ENCODE measurements around the gene CNTN4. TPM values are rescaled to one million over a fixed set of nuclear protein-coding genes. Genes with fewer than 3 reads are reported as not detected.

CNTN4 gene
- total and polyA plus RNA-seq, 2 of the 8 experiments (the other 6 are each of a cell fraction or from before 2014, with no cell fraction given) = 0.41 to 2.2 TPM

- H2BK12ac ChIP-seq (ENCODE audit: low read depth, low read length) = no peak overlapping the region
- H4K91ac ChIP-seq (replicated peaks; ENCODE audit: insufficient read length, low read length) = no peak overlapping the region
- no peaks in the 10 kb centered on the region for H3K36me3 ChIP-seq (ENCODE audit: control insufficient read depth in 2 of 4, insufficient read depth in 4 of 4, low read length in 3 of 4)
- no peak overlapping the region for H4K8ac ChIP-seq (ENCODE audit: extremely low read depth, insufficient read depth, low read length)
- WGBS, 2 experiments (ENCODE audit: extremely low coverage in 1 of 2, insufficient coverage in 1 of 2, insufficient read length in 1 of 2, insufficient replicate concordance in 2 of 2, low coverage in 1 of 2, low lambda C conversion rate in 2 of 2, missing lambda C conversion rate in 1 of 2) = 93% methylated on average over 3 of the region's 3 CpGs; no CpG with 5 or more reads in 1 of the 2 experiments
- H2BK5ac ChIP-seq (ENCODE audit: low read depth, low read length) = no peak overlapping the region
- H3K79me2 ChIP-seq (ENCODE audit: control insufficient read depth in 1 of 2, insufficient read depth in 2 of 2, low read length in 2 of 2) = no peaks in the 10 kb centered on the region
- H3K9ac ChIP-seq (replicated peaks in 1 of 4; ENCODE audit: extremely low read depth in 1 of 4, low read depth in 3 of 4, low read length in 3 of 4) = no peak overlapping the region
- FAIRE-seq (no peak), DNase-seq (ENCODE audit: low read depth in 1 of 2, low spot score in 2 of 2) (no peak)
- ChIA-PET CTCF (ENCODE audit: partially characterized antibody) (interaction anchor here (0.9 kb wide), 1 partner anchor 23 kb away, joined by 3 read pairs; no protein-coding TSS in a partner anchor), POLR2A (ENCODE audit: partially characterized antibody) (no interaction called here)
- H2AK5ac ChIP-seq (ENCODE audit: low read depth, low read length) = no peak overlapping the region
- peaks cover 0 to 5% (median 1%) of the 10 kb centered on the region in 4 experiments; a peak in 3 of 7 replicates for H3K4me1 ChIP-seq (replicated peaks in 1 of 4; ENCODE audit: control insufficient read depth in 3 of 4, insufficient read depth in 4 of 4, low read length in 3 of 4)
- no peak overlapping the region for H3K27ac ChIP-seq (ENCODE audit: low read depth, low read length)
- no peak overlapping the region for H4K5ac ChIP-seq (ENCODE audit: insufficient read length, low read depth, low read length)
- H2BK15ac ChIP-seq (ENCODE audit: low read length) = no peak overlapping the region
- no peak overlapping the region for H2BK120ac ChIP-seq (replicated peaks; ENCODE audit: low read depth, low read length)
- H4K20me1 ChIP-seq (replicated peaks in 1 of 2; ENCODE audit: control insufficient read depth in 1 of 2, insufficient read depth in 2 of 2, low read length in 2 of 2) = no peaks in the 10 kb centered on the region
- no peak overlapping the region for H2BK20ac ChIP-seq (ENCODE audit: low read length)
- no peak overlapping the region for H2AFZ ChIP-seq (ENCODE audit: low read length)
- no peak overlapping the region for H3K56ac ChIP-seq (replicated peaks; ENCODE audit: insufficient read length, low read depth, low read length)
- H3K23me2 ChIP-seq (ENCODE audit: low read depth, low read length) = no peaks in the 10 kb centered on the region
- H3K4ac ChIP-seq (replicated peaks; ENCODE audit: insufficient read length, low read depth, low read length) = no peak overlapping the region
- H3K4me3 ChIP-seq (ENCODE audit: extremely low read depth in 1 of 4, insufficient read depth in 2 of 4, low read depth in 3 of 4, low read length in 4 of 4) = no peak overlapping the region
- no peaks in the 10 kb centered on the region for H3K9me3 ChIP-seq (ENCODE audit: insufficient read depth in 2 of 2, low read depth in 1 of 2, low read length in 1 of 2)
- H3K14ac ChIP-seq (ENCODE audit: insufficient read length) = no peak overlapping the region
- no peak overlapping the region for H3K23ac ChIP-seq (ENCODE audit: insufficient read length)
- H3K18ac ChIP-seq (ENCODE audit: extremely low read depth, low read length) = no peak overlapping the region
- H3K79me1 ChIP-seq (ENCODE audit: low read depth, low read length) = no peaks in the 10 kb centered on the region
- no peak overlapping the region for H3K4me2 ChIP-seq (ENCODE audit: insufficient read depth in 1 of 2, low read depth in 2 of 2, low read length in 2 of 2)
- no peaks in the 10 kb centered on the region for H3K27me3 ChIP-seq (replicated peaks in 1 of 4; ENCODE audit: control insufficient read depth in 3 of 4, extremely low read depth in 1 of 4, insufficient read depth in 3 of 4, low read length in 3 of 4)
- TF ChIP-seq KDM1A (IDR thresholded peaks at IDR 0.05; ENCODE audit: borderline replicate concordance, low read length) (no peak), JUND (IDR thresholded peaks at IDR 0.05; ENCODE audit: low read length) (no peak), SIRT6 (IDR thresholded peaks at IDR 0.05; ENCODE audit: low read length) (no peak), SUZ12 (IDR thresholded peaks at IDR 0.05; ENCODE audit: low read length) (no peak), RBBP5 (IDR thresholded peaks at IDR 0.05; ENCODE audit: borderline replicate concordance, low read depth, low read length) (no peak), SIX5 (IDR thresholded peaks at IDR 0.05; ENCODE audit: low read depth, low read length) (no peak), SP4 (IDR thresholded peaks at IDR 0.05; ENCODE audit: low read length) (no peak), CEBPB (IDR thresholded peaks at IDR 0.05; ENCODE audit: low read depth, low read length) (no peak), TAF7 (optimal IDR thresholded peaks at IDR 0.05; ENCODE audit: borderline replicate concordance, low read depth, low read length) (no peak), TAF1 (IDR thresholded peaks at IDR 0.05; ENCODE audit: low read depth, low read length) (no peak), NRF1 (IDR thresholded peaks at IDR 0.05; ENCODE audit: low read depth, low read length) (no peak), ASH2L (IDR thresholded peaks at IDR 0.05; ENCODE audit: low read length) (no peak), CHD2 (IDR thresholded peaks at IDR 0.05; ENCODE audit: low read length) (no peak), BCL11A (IDR thresholded peaks at IDR 0.05; ENCODE audit: low read depth in 2 of 2, low read length in 2 of 2) (no peak), EP300 (IDR thresholded peaks at IDR 0.05; ENCODE audit: borderline replicate concordance in 1 of 2, low read depth in 2 of 2, low read length in 2 of 2) (no peak), FOSL1 (IDR thresholded peaks at IDR 0.05; ENCODE audit: insufficient read depth, low read depth, low read length) (no peak), TCF12 (IDR thresholded peaks at IDR 0.05; ENCODE audit: low read depth, low read length) (no peak)
These were observed 202.3 kb downstream of the CNTN4 start for GRCh38 chr3:2300938-2301337.
